GM23338 (cell line): ENCODE data around the gene MEIOC. TPM values are rescaled to one million over a fixed set of nuclear protein-coding genes. Genes with fewer than 3 reads are reported as not detected.

Source experiments
- ATAC-seq: fragments of 200-7000 bp; cut with Tn5 transposase; 3 replicates; pipeline ENCODE4 v1.9.1; 2020
- DNase-seq: peaks from one replicate; pipeline ENCODE4 v3.0.0-alpha.2; 2015; ENCODE audit warnings: low spot score
- H2AFZ ChIP-seq: fragments of 200-600 bp; sonication (generic); 2 replicates; pipeline ENCODE4 v1.8.0; 2016; ENCODE audit warnings: antibody characterized with exemption, mild to moderate bottlenecking, moderate library complexity
- H3F3A ChIP-seq: fragments of 200-600 bp; sonication (generic); replicated peaks from 2 replicates; pipeline ENCODE4 v1.8.0; 2017; ENCODE audit warnings: antibody characterized with exemption, mixed run types, low read depth
- H3K27ac ChIP-seq: fragments of 200-600 bp; sonication (generic); 2 replicates; pipeline ENCODE4 v1.6.1; 2016; ENCODE audit warnings: low read depth
- H3K27me3 ChIP-seq: fragments of 200-600 bp; sonication (generic); 2 replicates; pipeline ENCODE4 v1.8.0; 2016; ENCODE audit warnings: mild to moderate bottlenecking, mixed run types, moderate library complexity; ENCODE audit not compliant: insufficient read depth
- H3K36me3 ChIP-seq: fragments of 200-600 bp; sonication (generic); 2 replicates; pipeline ENCODE4 v1.8.0; 2016; ENCODE audit warnings: mild to moderate bottlenecking; ENCODE audit not compliant: insufficient read depth
- H3K4me1 ChIP-seq: fragments of 200-600 bp; sonication (generic); 2 replicates; pipeline ENCODE4 v1.8.0; 2016; ENCODE audit warnings: mild to moderate bottlenecking, moderate library complexity; ENCODE audit not compliant: insufficient read depth
- H3K4me2 ChIP-seq: fragments of 200-600 bp; sonication (generic); 2 replicates; pipeline ENCODE4 v1.7.1; 2017; ENCODE audit warnings: mixed run types
- H3K4me3 ChIP-seq: fragments of 200-600 bp; sonication (generic); 2 replicates; pipeline ENCODE4 v1.6.1; 2016; ENCODE audit warnings: mixed run types
- H3K79me2 ChIP-seq: fragments of 200-600 bp; sonication (generic); replicated peaks from 2 replicates; pipeline ENCODE4 v1.8.0; 2017; ENCODE audit warnings: mild to moderate bottlenecking; ENCODE audit not compliant: insufficient read depth
- H3K9me2 ChIP-seq: fragments of 200-600 bp; sonication (generic); 2 replicates; pipeline ENCODE4 v1.8.0; 2017; ENCODE audit not compliant: insufficient read depth
- H4K20me1 ChIP-seq: fragments of 200-600 bp; sonication (generic); replicated peaks from 2 replicates; pipeline ENCODE4 v1.8.0; 2017; ENCODE audit warnings: mild to moderate bottlenecking; ENCODE audit not compliant: insufficient read depth
- H3K27ac Mint-ChIP-seq: 2 replicates; pipeline ENCODE4 v1.8.0; 2020; ENCODE audit warnings: inconsistent platforms, mild to moderate bottlenecking, moderate library complexity, mixed read lengths
- H3K27me3 Mint-ChIP-seq: 3 replicates; pipeline ENCODE4 v1.8.0; 2022; ENCODE audit warnings: low read depth, mild to moderate bottlenecking, moderate library complexity, mixed read lengths, inconsistent platforms; ENCODE audit not compliant: insufficient read depth, poor library complexity
- H3K36me3 Mint-ChIP-seq: 3 replicates; pipeline ENCODE4 v1.8.0; 2021; ENCODE audit warnings: low read depth, mild to moderate bottlenecking, inconsistent platforms, moderate library complexity, mixed read lengths
- H3K4me1 Mint-ChIP-seq: 3 replicates; pipeline ENCODE4 v1.8.0; 2020; ENCODE audit warnings: mild to moderate bottlenecking, inconsistent platforms, mixed read lengths
- H3K4me3 Mint-ChIP-seq: 3 replicates; pipeline ENCODE4 v1.8.0; 2021; ENCODE audit warnings: moderate library complexity, mild to moderate bottlenecking, inconsistent platforms, mixed read lengths
- H3K9me3 Mint-ChIP-seq: 3 replicates; pipeline ENCODE4 v1.8.0; 2020; ENCODE audit warnings: moderate library complexity, mild to moderate bottlenecking, inconsistent platforms, mixed read lengths
- CREB1 ChIP-seq: fragments of 250-450 bp; sonication (Bioruptor Pico); IDR thresholded peaks from 2 replicates; pipeline ENCODE4 v1.5.0; 2020; ENCODE audit warnings: low read depth, mild to moderate bottlenecking, moderate library complexity
- CTCF ChIP-seq, 2 experiments: fragments of 200-600 bp in 1 of 2; sonication (generic) in 1 of 2; conservative IDR thresholded peaks; 2 replicates each; pipeline versions ENCODE4 v1.5.1 to v1.6.1; 2016 to 2017; ENCODE audit warnings: antibody characterized with exemption in 2 of 2, low read depth in 2 of 2, mild to moderate bottlenecking in 2 of 2, moderate library complexity in 1 of 2
- ETS1 ChIP-seq: IDR thresholded peaks from 2 replicates; pipeline ENCODE4 v1.6.1; 2016; ENCODE audit warnings: antibody characterized with exemption
- EZH2 ChIP-seq: fragments of 200-600 bp; sonication (generic); IDR thresholded peaks from one replicate; pipeline ENCODE4 v1.8.0; 2017; ENCODE audit warnings: antibody characterized with exemption, mild to moderate bottlenecking, low read depth; ENCODE audit not compliant: unreplicated experiment
- EZH2phosphoT487 ChIP-seq: fragments of 200-600 bp; sonication (generic); IDR thresholded peaks from one replicate; pipeline ENCODE4 v1.8.1; 2018; ENCODE audit warnings: antibody characterized with exemption; ENCODE audit not compliant: unreplicated experiment
- JUNB ChIP-seq: IDR thresholded peaks from one replicate; pipeline ENCODE4 v1.6.1; 2016; ENCODE audit warnings: antibody characterized with exemption; ENCODE audit not compliant: unreplicated experiment
- NANOG ChIP-seq: IDR thresholded peaks from 2 replicates; pipeline ENCODE4 v1.6.1; 2016; ENCODE audit warnings: antibody characterized with exemption, borderline replicate concordance
- POLR2AphosphoS5 ChIP-seq: IDR thresholded peaks from 2 replicates; pipeline ENCODE4 v1.6.1; 2016; ENCODE audit warnings: antibody characterized with exemption, low read depth
- REST ChIP-seq: IDR thresholded peaks from one replicate; pipeline ENCODE4 v1.6.1; 2018; ENCODE audit warnings: antibody characterized with exemption; ENCODE audit not compliant: unreplicated experiment
- STAT1 ChIP-seq: IDR thresholded peaks from one replicate; pipeline ENCODE4 v1.6.1; 2016; ENCODE audit warnings: antibody characterized with exemption; ENCODE audit not compliant: unreplicated experiment
- ZNF114 ChIP-seq: fragments of 250-450 bp; sonication (Bioruptor Pico); IDR thresholded peaks from 2 replicates; pipeline ENCODE4 v1.5.0; 2020; ENCODE audit warnings: mild to moderate bottlenecking, moderate library complexity
- ZNF331 ChIP-seq: fragments of 250-450 bp; sonication (Bioruptor Pico); IDR thresholded peaks from 2 replicates; pipeline ENCODE4 v1.5.0; 2020; ENCODE audit warnings: low read depth, mild to moderate bottlenecking, moderate library complexity
- ZNF462 ChIP-seq: fragments of 250-450 bp; sonication (Bioruptor Pico); IDR thresholded peaks from 2 replicates; pipeline ENCODE4 v1.5.0; 2020; ENCODE audit warnings: mild to moderate bottlenecking, moderate library complexity
- polyA plus RNA-seq: library from polyadenylated mRNA; unstranded; fragments of >200 nt; fragmentation: Nextera tagmentation; extraction: Ambion mirVana; gene quantifications from 2 replicates; pipeline ENCODE4 v1.2.1, GENCODE V29; 2016
- total RNA-seq: library from RNA; depleted of rRNA; stranded (reverse); fragments of >200 nt; shearing (Covaris generic); gene quantifications from 2 replicates; pipeline ENCODE4 v1.2.3, GENCODE V29; 2014

MEIOC gene
- total and polyA plus RNA-seq, 2 experiments from 2014 or later: 2.1 to 23.8 TPM

GRCh38 chr17:44627513-44628242 lies 28.6 kb upstream of the MEIOC start:
- Histone ChIP-seq H3K27ac (peak overlapping the region; percentile 92), H4K20me1 (no peaks in the 10 kb centered on the region), H2AFZ (peak overlapping the region; percentile 95), H3K9me2 (no peaks in the 10 kb centered on the region), H3F3A (peaks cover 14% of the 10 kb centered on the region), H3K4me2 (peak overlapping the region; percentile 75), H3K27me3 (no peaks in the 10 kb centered on the region), H3K4me1 (peaks cover 11% of the 10 kb centered on the region), H3K36me3 (no peaks in the 10 kb centered on the region), H3K79me2 (no peaks in the 10 kb centered on the region), H3K4me3 (peak overlapping the region; percentile 52)
- H3K27me3 Mint-ChIP-seq: peaks cover 4% of the 10 kb centered on the region
- H3K4me3 Mint-ChIP-seq: 0 out of 3 replicates have a peak overlapping the region, but pooled peaks have one; percentile 10
- TF ChIP-seq EZH2: no peak
- no peak for TF ChIP-seq ZNF114 (CRISPR knock-in tag)
- no peak for TF ChIP-seq JUNB
- no peak for TF ChIP-seq POLR2AphosphoS5
- no peak for TF ChIP-seq CREB1 (CRISPR knock-in tag)
- no peak for TF ChIP-seq NANOG
- no peak for TF ChIP-seq STAT1
- no peak for TF ChIP-seq REST
- no peak for TF ChIP-seq CTCF (conservative IDR thresholded peaks at IDR 0.05; ENCODE audit: low read depth in 2 of 2)
- TF ChIP-seq ZNF462 (CRISPR knock-in tag): no peak
- no peak for TF ChIP-seq ETS1
- no peak for TF ChIP-seq EZH2phosphoT487
- no peak for TF ChIP-seq ZNF331 (CRISPR knock-in tag)
- H3K36me3 Mint-ChIP-seq: no peaks in the 10 kb centered on the region
- peaks cover 3% of the 10 kb centered on the region; the same call in 1 of the 3 replicates for H3K9me3 Mint-ChIP-seq
- DNase-seq: no peak
- peaks cover 22% of the 10 kb centered on the region for H3K4me1 Mint-ChIP-seq
- peak overlapping the region; percentile 90; the same call in 1 of the 2 replicates for H3K27ac Mint-ChIP-seq
- peak; percentile 12 for ATAC-seq
